Neural cell (in vitro differentiated cells): ENCODE results near the gene MTA1. TPM values are rescaled to one million over a fixed set of nuclear protein-coding genes. Genes with fewer than 3 reads are reported as not detected.

ENCODE experiments used
- H2AFZ ChIP-seq: fragments of 200-600, 300-800 bp; sonication (generic), shearing (Covaris generic); 2 replicates; pipeline ENCODE4 v1.6.0; 2014; ENCODE audit warnings: low read depth, mild to moderate bottlenecking, antibody characterized with exemption, low read length, moderate library complexity
- H3F3A ChIP-seq: fragments of 200-600 bp; shearing (Covaris generic); 2 replicates; pipeline ENCODE4 v1.6.1; 2016; ENCODE audit warnings: mild to moderate bottlenecking, moderate library complexity, mixed read lengths, antibody characterized with exemption, low read length; ENCODE audit not compliant: insufficient read depth, poor library complexity, severe bottlenecking
- H3K27ac ChIP-seq: fragments of 200-600, 300-800 bp; sonication (generic), shearing (Covaris generic); 2 replicates; pipeline ENCODE4 v1.5.1; 2014; ENCODE audit warnings: mild to moderate bottlenecking, low read length, moderate library complexity
- H3K27me3 ChIP-seq: fragments of 300-800, 200-600 bp; sonication (generic), shearing (Covaris generic); 2 replicates; pipeline ENCODE4 v1.6.0; 2014; ENCODE audit warnings: mild to moderate bottlenecking, low read depth, low read length, moderate library complexity; ENCODE audit not compliant: insufficient read depth
- H3K36me3 ChIP-seq: fragments of 300-800, 200-600 bp; sonication (generic), shearing (Covaris generic); 2 replicates; pipeline ENCODE4 v1.5.1; 2014; ENCODE audit warnings: mild to moderate bottlenecking, antibody characterized with exemption, low read length, moderate library complexity; ENCODE audit not compliant: insufficient read depth
- H3K4me2 ChIP-seq: fragments of 300-800, 200-600 bp; sonication (generic), shearing (Covaris generic); 2 replicates; pipeline ENCODE4 v1.6.0; 2014; ENCODE audit warnings: mild to moderate bottlenecking, low read length
- H3K4me3 ChIP-seq: fragments of 300-800, 200-600 bp; sonication (generic), shearing (Covaris generic); 2 replicates; pipeline ENCODE4 v1.5.1; 2014; ENCODE audit warnings: mild to moderate bottlenecking, low read length, moderate library complexity
- H3K79me2 ChIP-seq: fragments of 200-600 bp; shearing (Covaris generic); replicated peaks from 2 replicates; pipeline ENCODE4 v1.6.0; 2014; ENCODE audit warnings: mild to moderate bottlenecking, low read length, moderate library complexity; ENCODE audit not compliant: insufficient read depth
- H3K9ac ChIP-seq: fragments of 300-800, 200-600 bp; sonication (generic), shearing (Covaris generic); 2 replicates; pipeline ENCODE4 v1.6.1; 2016; ENCODE audit warnings: mild to moderate bottlenecking, low read length, mixed read lengths
- H3K9me2 ChIP-seq: fragments of 200-600 bp; shearing (Covaris generic); 2 replicates; pipeline ENCODE4 v1.6.1; 2016; ENCODE audit warnings: mild to moderate bottlenecking, low read length, mixed read lengths; ENCODE audit not compliant: insufficient read depth
- H3K9me3 ChIP-seq: fragments of 200-600, 300-800 bp; sonication (generic), shearing (Covaris generic); 2 replicates; pipeline ENCODE4 v1.6.1; 2016; ENCODE audit warnings: mild to moderate bottlenecking, mixed run types, low read length, moderate library complexity, mixed read lengths
- H4K20me1 ChIP-seq: fragments of 200-600 bp; shearing (Covaris generic); 2 replicates; pipeline ENCODE4 v1.6.1; 2016; ENCODE audit warnings: mild to moderate bottlenecking, mixed run types; ENCODE audit not compliant: insufficient read depth
- EP300 ChIP-seq: fragments of 450-650 bp; conservative IDR thresholded peaks from 2 replicates; pipeline ENCODE4 v1.6.1; 2014; ENCODE audit warnings: antibody characterized with exemption, mild to moderate bottlenecking, moderate library complexity; ENCODE audit not compliant: poor library complexity, severe bottlenecking
- EZH2 ChIP-seq: fragments of 200-600, 300-800 bp; shearing (Covaris generic), sonication (generic); IDR thresholded peaks from 2 replicates; pipeline ENCODE4 v1.6.1; 2014; ENCODE audit warnings: antibody characterized with exemption, low read length, borderline replicate concordance, mild to moderate bottlenecking; ENCODE audit not compliant: insufficient read depth, poor library complexity, severe bottlenecking
- MXI1 ChIP-seq: fragments of 450-650 bp; conservative IDR thresholded peaks from 2 replicates; pipeline ENCODE4 v1.6.1; 2014; ENCODE audit warnings: antibody characterized with exemption, mild to moderate bottlenecking; ENCODE audit not compliant: poor library complexity, severe bottlenecking
- POLR2AphosphoS5 ChIP-seq: IDR thresholded peaks from 2 replicates; pipeline ENCODE4 v1.6.1; 2012
- RAD21 ChIP-seq: fragments of 450-650 bp; conservative IDR thresholded peaks from 2 replicates; pipeline ENCODE4 v1.6.1; 2014; ENCODE audit warnings: antibody characterized with exemption, mild to moderate bottlenecking, moderate library complexity
- SMC3 ChIP-seq: fragments of 450-650 bp; conservative IDR thresholded peaks from 2 replicates; pipeline ENCODE4 v1.6.1; 2014; ENCODE audit warnings: antibody characterized with exemption, mild to moderate bottlenecking, moderate library complexity; ENCODE audit not compliant: poor library complexity
- TAF1 ChIP-seq: IDR thresholded peaks from 2 replicates; pipeline ENCODE4 v1.6.1; 2012; ENCODE audit warnings: low read depth
- polyA plus RNA-seq: library from polyadenylated mRNA; depleted of rRNA; stranded (reverse); fragments of >200 nt; gene quantifications from 2 replicates; pipeline ENCODE4 v1.2.3, GENCODE V29; 2014
- TF ChIP-seq, protein P1 (sequence below): fragments of 450-650 bp; IDR thresholded peaks from 2 replicates; pipeline ENCODE4 v1.5.1; 2014; ENCODE audit warnings: antibody characterized with exemption, mild to moderate bottlenecking, moderate library complexity; ENCODE audit not compliant: poor library complexity, severe bottlenecking
- TF ChIP-seq, protein P2 (sequence below): IDR thresholded peaks from 2 replicates; pipeline ENCODE4 v1.6.1; 2012; ENCODE audit warnings: borderline replicate concordance

The MTA1 gene
- polyA plus RNA-seq, 1 donor from 2014 or later, result 94.0 TPM

DNA sequence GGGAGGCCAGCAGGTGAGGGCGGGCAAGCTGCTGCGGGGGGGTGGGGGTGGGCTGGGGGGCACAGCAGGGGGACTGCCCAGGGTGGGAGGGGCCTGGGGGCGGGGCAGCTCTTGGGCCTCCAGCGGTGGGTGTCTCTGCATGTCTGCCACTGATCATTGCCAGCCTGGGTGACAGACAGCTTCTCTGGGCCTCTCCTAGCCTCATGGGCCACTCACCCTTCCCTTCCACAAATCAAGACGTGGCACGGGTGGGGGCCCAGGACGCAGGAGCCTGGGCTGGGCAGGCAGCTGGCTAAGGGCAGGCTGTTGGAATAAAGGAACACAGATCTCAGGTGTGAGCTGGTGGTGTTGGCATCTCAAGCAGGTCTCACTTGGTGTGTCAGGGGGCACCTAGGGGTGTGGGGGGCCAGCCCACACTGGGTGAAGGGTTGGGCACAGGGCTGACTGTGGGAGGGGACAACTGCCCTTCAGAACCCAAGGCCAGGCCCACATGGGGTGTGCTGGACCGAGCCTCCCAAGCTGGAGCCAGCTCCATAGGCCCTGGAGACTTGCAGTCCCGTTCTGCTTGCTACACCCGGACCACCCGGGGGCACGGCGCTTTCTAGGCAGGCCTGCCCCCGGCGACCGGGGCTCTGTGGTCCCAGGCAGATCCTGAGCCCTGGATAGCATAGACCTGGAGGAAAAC, 74.4 kb downstream of the MTA1 start:
- Histone ChIP-seq H3K36me3 (no peaks in the 10 kb centered on the region), H3K4me2 (no peak overlapping the region)

DNA sequence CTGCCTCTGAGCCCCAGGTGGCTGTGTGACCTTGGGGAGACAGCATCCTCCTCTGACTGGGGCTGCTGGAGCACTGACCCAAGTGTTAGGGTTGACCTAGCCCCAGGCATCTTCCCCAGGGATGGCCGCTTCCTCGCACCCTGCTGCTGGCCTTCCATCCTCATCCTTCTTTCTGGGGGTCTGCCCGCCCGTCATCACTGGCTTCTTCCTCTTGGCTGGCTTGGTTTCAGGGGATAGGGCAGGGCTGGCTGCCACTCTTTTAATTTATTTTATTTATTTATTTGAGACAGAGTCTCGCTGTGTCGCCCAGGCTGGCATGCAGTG, 74.9 kb downstream of the MTA1 start:
- Histone ChIP-seq H3K9ac (no peak overlapping the region), H4K20me1 (no peaks in the 10 kb centered on the region), H3K4me2 (no peak overlapping the region), H3K27me3 (no peaks in the 10 kb centered on the region), H3K9me2 (no peaks in the 10 kb centered on the region), H3F3A (no peaks in the 10 kb centered on the region), H3K4me3 (no peak overlapping the region), H3K27ac (no peak overlapping the region), H3K9me3 (no peaks in the 10 kb centered on the region), H3K36me3 (no peaks in the 10 kb centered on the region), H3K79me2 (no peaks in the 10 kb centered on the region), H2AFZ (no peak overlapping the region)
- TF ChIP-seq, protein P1, sequence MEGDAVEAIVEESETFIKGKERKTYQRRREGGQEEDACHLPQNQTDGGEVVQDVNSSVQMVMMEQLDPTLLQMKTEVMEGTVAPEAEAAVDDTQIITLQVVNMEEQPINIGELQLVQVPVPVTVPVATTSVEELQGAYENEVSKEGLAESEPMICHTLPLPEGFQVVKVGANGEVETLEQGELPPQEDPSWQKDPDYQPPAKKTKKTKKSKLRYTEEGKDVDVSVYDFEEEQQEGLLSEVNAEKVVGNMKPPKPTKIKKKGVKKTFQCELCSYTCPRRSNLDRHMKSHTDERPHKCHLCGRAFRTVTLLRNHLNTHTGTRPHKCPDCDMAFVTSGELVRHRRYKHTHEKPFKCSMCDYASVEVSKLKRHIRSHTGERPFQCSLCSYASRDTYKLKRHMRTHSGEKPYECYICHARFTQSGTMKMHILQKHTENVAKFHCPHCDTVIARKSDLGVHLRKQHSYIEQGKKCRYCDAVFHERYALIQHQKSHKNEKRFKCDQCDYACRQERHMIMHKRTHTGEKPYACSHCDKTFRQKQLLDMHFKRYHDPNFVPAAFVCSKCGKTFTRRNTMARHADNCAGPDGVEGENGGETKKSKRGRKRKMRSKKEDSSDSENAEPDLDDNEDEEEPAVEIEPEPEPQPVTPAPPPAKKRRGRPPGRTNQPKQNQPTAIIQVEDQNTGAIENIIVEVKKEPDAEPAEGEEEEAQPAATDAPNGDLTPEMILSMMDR, result no peak
- TF ChIP-seq TAF1, result no peak
- no peak for TF ChIP-seq EZH2
- no peak for TF ChIP-seq POLR2AphosphoS5
- no peak for TF ChIP-seq RAD21
- TF ChIP-seq SMC3, result no peak
- no peak for TF ChIP-seq EP300
- TF ChIP-seq, protein P2, sequence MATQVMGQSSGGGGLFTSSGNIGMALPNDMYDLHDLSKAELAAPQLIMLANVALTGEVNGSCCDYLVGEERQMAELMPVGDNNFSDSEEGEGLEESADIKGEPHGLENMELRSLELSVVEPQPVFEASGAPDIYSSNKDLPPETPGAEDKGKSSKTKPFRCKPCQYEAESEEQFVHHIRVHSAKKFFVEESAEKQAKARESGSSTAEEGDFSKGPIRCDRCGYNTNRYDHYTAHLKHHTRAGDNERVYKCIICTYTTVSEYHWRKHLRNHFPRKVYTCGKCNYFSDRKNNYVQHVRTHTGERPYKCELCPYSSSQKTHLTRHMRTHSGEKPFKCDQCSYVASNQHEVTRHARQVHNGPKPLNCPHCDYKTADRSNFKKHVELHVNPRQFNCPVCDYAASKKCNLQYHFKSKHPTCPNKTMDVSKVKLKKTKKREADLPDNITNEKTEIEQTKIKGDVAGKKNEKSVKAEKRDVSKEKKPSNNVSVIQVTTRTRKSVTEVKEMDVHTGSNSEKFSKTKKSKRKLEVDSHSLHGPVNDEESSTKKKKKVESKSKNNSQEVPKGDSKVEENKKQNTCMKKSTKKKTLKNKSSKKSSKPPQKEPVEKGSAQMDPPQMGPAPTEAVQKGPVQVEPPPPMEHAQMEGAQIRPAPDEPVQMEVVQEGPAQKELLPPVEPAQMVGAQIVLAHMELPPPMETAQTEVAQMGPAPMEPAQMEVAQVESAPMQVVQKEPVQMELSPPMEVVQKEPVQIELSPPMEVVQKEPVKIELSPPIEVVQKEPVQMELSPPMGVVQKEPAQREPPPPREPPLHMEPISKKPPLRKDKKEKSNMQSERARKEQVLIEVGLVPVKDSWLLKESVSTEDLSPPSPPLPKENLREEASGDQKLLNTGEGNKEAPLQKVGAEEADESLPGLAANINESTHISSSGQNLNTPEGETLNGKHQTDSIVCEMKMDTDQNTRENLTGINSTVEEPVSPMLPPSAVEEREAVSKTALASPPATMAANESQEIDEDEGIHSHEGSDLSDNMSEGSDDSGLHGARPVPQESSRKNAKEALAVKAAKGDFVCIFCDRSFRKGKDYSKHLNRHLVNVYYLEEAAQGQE, result no peak
- no peak for TF ChIP-seq MXI1

More for the DNA sequence above, 74.4 kb downstream of the MTA1 start:
- H3K9me3 ChIP-seq, result no peaks in the 10 kb centered on the region
- no peaks in the 10 kb centered on the region for H4K20me1 ChIP-seq
- no peak overlapping the region for H3K27ac ChIP-seq
- no peaks in the 10 kb centered on the region for H3K9me2 ChIP-seq
- H3K4me3 ChIP-seq, result no peak overlapping the region
- no peaks in the 10 kb centered on the region for H3K79me2 ChIP-seq
- no peak overlapping the region for H3K9ac ChIP-seq
- H2AFZ ChIP-seq, result no peak overlapping the region
- H3K27me3 ChIP-seq, result no peaks in the 10 kb centered on the region
- H3F3A ChIP-seq, result no peaks in the 10 kb centered on the region
- no peak for TF ChIP-seq POLR2AphosphoS5
- no peak for TF ChIP-seq TAF1
- TF ChIP-seq, protein P2, result no peak
- TF ChIP-seq RAD21, result no peak
- TF ChIP-seq EP300, result no peak
